HG03342 (cell line): ENCODE results near the gene GSDME.

Experiments used
- ATAC-seq: cut with Tn5 transposase; IDR thresholded peaks from one replicate; pipeline ENCODE4 v1.9.1; 2021; ENCODE audit warnings: mild to moderate bottlenecking, moderate library complexity; ENCODE audit not compliant: unreplicated experiment

GSDME gene

DNA sequence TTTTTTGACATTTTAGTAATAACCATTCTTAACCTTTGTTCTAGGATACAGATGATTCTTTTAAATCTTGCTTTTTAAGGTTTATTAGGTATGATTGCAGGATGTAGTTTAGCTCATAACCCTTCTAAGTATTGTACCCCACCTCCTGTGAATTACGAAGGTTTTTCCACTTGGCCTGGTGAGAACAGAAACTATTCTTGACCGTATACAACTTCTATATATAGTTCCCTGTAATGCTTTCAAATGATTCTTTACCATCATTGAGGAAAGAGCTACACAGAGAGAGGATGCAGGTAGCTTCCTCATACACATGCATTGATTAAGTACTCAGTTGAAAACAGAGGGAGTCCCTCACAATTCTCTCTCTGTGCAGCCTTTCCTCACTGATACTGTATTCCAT is 97.8 kb downstream of the GSDME start:
- no peak for ATAC-seq

DNA sequence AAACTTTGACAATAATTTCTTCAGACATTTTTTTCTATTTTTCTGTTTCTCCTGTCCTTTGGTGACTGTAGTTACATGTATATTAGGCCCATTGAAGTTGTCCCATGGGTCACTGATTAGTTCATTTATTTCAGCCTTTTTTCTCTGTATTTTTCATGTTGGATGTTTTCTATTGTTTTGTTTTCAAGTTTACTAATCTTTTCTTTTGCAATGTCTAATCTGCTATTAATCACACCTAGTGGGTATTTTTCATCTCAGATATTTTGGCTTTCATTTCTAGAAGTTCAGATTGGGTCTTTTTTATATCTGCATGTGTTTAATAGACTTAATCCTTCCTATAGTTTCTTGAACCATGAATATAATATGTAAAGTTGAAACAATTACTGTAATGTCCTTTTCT is 99.3 kb downstream of the GSDME start:
- no peak for ATAC-seq

DNA sequence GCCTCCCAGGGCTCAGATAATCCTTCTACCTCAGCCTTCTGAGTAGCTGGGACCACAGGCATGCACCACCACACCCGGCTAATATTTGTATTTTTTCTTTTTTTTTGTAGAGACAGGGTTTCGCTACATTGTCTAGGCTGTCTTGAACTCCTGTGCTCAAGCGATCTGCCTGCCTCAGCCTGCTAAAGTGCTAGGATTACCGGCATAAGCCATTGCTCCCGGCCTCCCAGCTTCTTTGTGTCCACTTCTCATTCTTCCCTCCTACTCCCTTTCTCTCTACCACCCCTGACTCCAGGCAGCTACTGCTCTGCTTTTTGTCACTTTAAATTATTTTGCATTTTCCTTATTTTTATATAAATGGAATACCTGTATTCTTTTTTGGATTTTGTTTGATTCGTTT is 100.7 kb downstream of the GSDME start:
- no peak for ATAC-seq

- ATAC-seq: no peak
Observed at GRCh38 chr7:24654305-24654704, 103.0 kb downstream of the GSDME start.

- no peak for ATAC-seq
Observed at GRCh38 chr7:24653316-24654085, 103.8 kb downstream of the GSDME start.

- no peak for ATAC-seq
Observed at GRCh38 chr7:24652251-24652939, 104.9 kb downstream of the GSDME start.
